ENCODE results near the gene DRC7.

Gene DRC7

GRCh38 chr16:57698812-57699405 lies 4.3 kb downstream of the DRC7 start:
- TF ChIP-seq, protein P1, sequence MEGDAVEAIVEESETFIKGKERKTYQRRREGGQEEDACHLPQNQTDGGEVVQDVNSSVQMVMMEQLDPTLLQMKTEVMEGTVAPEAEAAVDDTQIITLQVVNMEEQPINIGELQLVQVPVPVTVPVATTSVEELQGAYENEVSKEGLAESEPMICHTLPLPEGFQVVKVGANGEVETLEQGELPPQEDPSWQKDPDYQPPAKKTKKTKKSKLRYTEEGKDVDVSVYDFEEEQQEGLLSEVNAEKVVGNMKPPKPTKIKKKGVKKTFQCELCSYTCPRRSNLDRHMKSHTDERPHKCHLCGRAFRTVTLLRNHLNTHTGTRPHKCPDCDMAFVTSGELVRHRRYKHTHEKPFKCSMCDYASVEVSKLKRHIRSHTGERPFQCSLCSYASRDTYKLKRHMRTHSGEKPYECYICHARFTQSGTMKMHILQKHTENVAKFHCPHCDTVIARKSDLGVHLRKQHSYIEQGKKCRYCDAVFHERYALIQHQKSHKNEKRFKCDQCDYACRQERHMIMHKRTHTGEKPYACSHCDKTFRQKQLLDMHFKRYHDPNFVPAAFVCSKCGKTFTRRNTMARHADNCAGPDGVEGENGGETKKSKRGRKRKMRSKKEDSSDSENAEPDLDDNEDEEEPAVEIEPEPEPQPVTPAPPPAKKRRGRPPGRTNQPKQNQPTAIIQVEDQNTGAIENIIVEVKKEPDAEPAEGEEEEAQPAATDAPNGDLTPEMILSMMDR (IDR thresholded peaks at IDR 0.05; ENCODE audit: extremely low read depth, missing control alignments): no peak

DNA sequence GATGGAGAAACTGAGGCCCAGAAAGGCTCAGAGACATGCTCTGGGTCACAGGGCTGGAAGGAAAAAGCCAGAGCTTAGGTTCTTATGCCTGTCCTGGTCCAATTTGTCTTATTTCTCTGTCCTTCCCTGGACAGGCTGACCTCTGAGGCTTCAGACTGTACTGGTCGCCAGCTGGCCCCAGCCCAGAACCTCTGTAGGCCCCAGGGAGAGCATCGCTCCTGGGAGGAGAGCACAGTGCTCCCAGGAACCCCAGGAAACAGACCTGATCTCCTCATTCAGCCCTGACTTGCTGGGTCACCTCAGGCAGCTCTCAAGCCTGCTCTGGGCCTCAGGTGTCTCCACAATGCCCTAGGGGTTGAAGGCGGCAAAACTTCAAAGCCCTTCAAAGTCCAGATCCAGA lies 4.9 kb downstream of the DRC7 start:
- DNase-seq (ENCODE audit: low spot score): no peak
- TF ChIP-seq, protein P1 (IDR thresholded peaks at IDR 0.05; ENCODE audit: extremely low read depth, missing control alignments): no peak

More at GRCh38 chr16:57698812-57699405, 4.3 kb downstream of the DRC7 start:
- DNase-seq (ENCODE audit: low spot score): no peak

DNA sequence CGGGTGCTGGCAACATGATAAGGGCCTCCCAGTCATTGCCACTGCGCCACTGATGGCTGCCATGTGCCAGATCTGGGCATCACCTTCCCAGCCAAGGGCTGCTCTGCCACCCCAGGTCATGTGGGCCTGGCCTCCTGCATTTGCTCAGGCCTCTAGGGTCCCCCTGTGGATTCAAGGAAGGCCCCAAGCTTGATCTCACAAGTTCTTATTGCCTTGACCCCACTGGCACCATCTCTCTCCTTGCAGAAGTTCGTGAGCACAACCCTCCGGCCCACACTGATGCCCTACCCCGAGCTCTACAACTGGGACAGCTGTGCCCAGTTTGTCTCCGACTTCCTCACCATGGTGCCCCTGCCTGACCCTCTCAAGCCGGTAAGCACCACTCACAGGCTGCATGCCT lies 5.3 kb downstream of the DRC7 start:
- TF ChIP-seq, protein P1 (IDR thresholded peaks at IDR 0.05; ENCODE audit: extremely low read depth, missing control alignments): no peak
- DNase-seq (ENCODE audit: low spot score): no peak

- no peak for DNase-seq (ENCODE audit: low spot score)
Measured at GRCh38 chr16:57700781-57701551, 6.4 kb downstream of the DRC7 start.

GRCh38 chr16:57701759-57702371 lies 7.3 kb downstream of the DRC7 start:
- no peak for DNase-seq (ENCODE audit: low spot score)
- TF ChIP-seq, protein P1 (IDR thresholded peaks at IDR 0.05; ENCODE audit: extremely low read depth, missing control alignments): no peak

More at GRCh38 chr16:57700781-57701551, 6.4 kb downstream of the DRC7 start:
- TF ChIP-seq, protein P1 (IDR thresholded peaks at IDR 0.05; ENCODE audit: extremely low read depth, missing control alignments): no peak

- DNase-seq (ENCODE audit: low spot score): no peak
- TF ChIP-seq, protein P1 (IDR thresholded peaks at IDR 0.05; ENCODE audit: extremely low read depth, missing control alignments): no peak
Measured at GRCh38 chr16:57703416-57704010, 8.9 kb downstream of the DRC7 start.
